Measurements from ENCODE around the gene HIP1. TPM values are rescaled to one million over a fixed set of nuclear protein-coding genes. Genes with fewer than 3 reads are reported as not detected.
A peak's percentile ranks its signal among the peaks of the same experiment; 100 is the strongest.

HIP1 gene
- total and polyA plus RNA-seq, 2 donors from 2014 or later: 11.2 to 50.1 TPM

- Histone ChIP-seq H3K27me3 (ENCODE audit: control insufficient read depth, insufficient read depth, low read length) (no peaks in the 10 kb centered on the region), H3K9me3 (ENCODE audit: control insufficient read depth in 2 of 3, insufficient read depth in 1 of 3, low read length in 3 of 3) (no peaks in the 10 kb centered on the region), H3K9ac (ENCODE audit: low read length in 3 of 3) (no peak overlapping the region), H3K4me3 (ENCODE audit: low read length in 3 of 3) (no peak overlapping the region), H3K27ac (ENCODE audit: low read depth in 2 of 2, low read length in 2 of 2) (no peak overlapping the region), H3K4me1 (ENCODE audit: control insufficient read depth in 2 of 3, insufficient read depth in 2 of 3, low read depth in 1 of 3, low read length in 3 of 3) (peaks cover 0 to 15% (median 11%) of the 10 kb centered on the region in 3 donors), H3K36me3 (ENCODE audit: control insufficient read depth in 2 of 3, insufficient read depth in 3 of 3, low read length in 3 of 3) (no peaks in the 10 kb centered on the region)
- DNase-seq (peak in 1 of 5 donors; percentile 6), FAIRE-seq (no peak)
- intact Hi-C loops (cut with DNase I): no loop called here
- TF ChIP-seq CTCF (IDR thresholded peaks at IDR 0.05; ENCODE audit: borderline replicate concordance, extremely low read depth, insufficient read depth): no peak
Measured at GRCh38 chr7:75654855-75655254, 83.9 kb downstream of the HIP1 start.

- peak in 1 of 5 donors; percentile 15 for DNase-seq
- no peak for TF ChIP-seq CTCF (IDR thresholded peaks at IDR 0.05; ENCODE audit: borderline replicate concordance, extremely low read depth, insufficient read depth)
- H3K27ac ChIP-seq (ENCODE audit: low read depth in 2 of 2, low read length in 2 of 2): no peak overlapping the region
- peaks cover 0 to 20% (median 15%) of the 10 kb centered on the region in 3 donors for H3K4me1 ChIP-seq (ENCODE audit: control insufficient read depth in 2 of 3, insufficient read depth in 2 of 3, low read depth in 1 of 3, low read length in 3 of 3)
- FAIRE-seq: no peak
- no peak overlapping the region for H3K4me3 ChIP-seq (ENCODE audit: low read length in 3 of 3)
- no peak overlapping the region for H3K9ac ChIP-seq (ENCODE audit: low read length in 3 of 3)
- H3K9me3 ChIP-seq (ENCODE audit: control insufficient read depth in 2 of 3, insufficient read depth in 1 of 3, low read length in 3 of 3): no peaks in the 10 kb centered on the region
- H3K36me3 ChIP-seq (ENCODE audit: control insufficient read depth in 2 of 3, insufficient read depth in 3 of 3, low read length in 3 of 3): no peaks in the 10 kb centered on the region
- intact Hi-C loops (cut with DNase I): no loop called here
- no peaks in the 10 kb centered on the region for H3K27me3 ChIP-seq (ENCODE audit: control insufficient read depth, insufficient read depth, low read length)
Measured at GRCh38 chr7:75653651-75654050, 85.1 kb downstream of the HIP1 start.

- H3K27me3 ChIP-seq (ENCODE audit: control insufficient read depth, insufficient read depth, low read length): no peaks in the 10 kb centered on the region
- H3K36me3 ChIP-seq (ENCODE audit: control insufficient read depth in 2 of 3, insufficient read depth in 3 of 3, low read length in 3 of 3): no peaks in the 10 kb centered on the region
- TF ChIP-seq CTCF (IDR thresholded peaks at IDR 0.05; ENCODE audit: borderline replicate concordance, extremely low read depth, insufficient read depth): no peak
- no peaks in the 10 kb centered on the region for H3K9me3 ChIP-seq (ENCODE audit: control insufficient read depth in 2 of 3, insufficient read depth in 1 of 3, low read length in 3 of 3)
- H3K9ac ChIP-seq (ENCODE audit: low read length in 3 of 3): no peak overlapping the region
- intact Hi-C loops (cut with DNase I): no loop called here
- no peak overlapping the region for H3K27ac ChIP-seq (ENCODE audit: low read depth in 2 of 2, low read length in 2 of 2)
- DNase-seq: no peak
- peaks cover 0 to 17% (median 15%) of the 10 kb centered on the region in 3 donors for H3K4me1 ChIP-seq (ENCODE audit: control insufficient read depth in 2 of 3, insufficient read depth in 2 of 3, low read depth in 1 of 3, low read length in 3 of 3)
- no peak overlapping the region for H3K4me3 ChIP-seq (ENCODE audit: low read length in 3 of 3)
- FAIRE-seq: no peak
Measured at GRCh38 chr7:75652788-75653187, 86.0 kb downstream of the HIP1 start.

- no peak for TF ChIP-seq CTCF (IDR thresholded peaks at IDR 0.05; ENCODE audit: borderline replicate concordance, extremely low read depth, insufficient read depth)
- DNase-seq: peak in 2 of 5 donors; percentile 28 to 89
- peak overlapping the region; percentile 34 to 67 for H3K27ac ChIP-seq (ENCODE audit: low read depth in 2 of 2, low read length in 2 of 2)
Measured at GRCh38 chr7:75650681-75651080, 88.1 kb downstream of the HIP1 start.

More at GRCh38 chr7:75650681-75651080, 88.1 kb downstream of the HIP1 start:
- H3K9ac ChIP-seq (ENCODE audit: low read length in 3 of 3): peak overlapping the region in 1 of 3 donors; percentile 19
- intact Hi-C loops (cut with DNase I): no loop called here
- no peak overlapping the region for H3K4me3 ChIP-seq (ENCODE audit: low read length in 3 of 3)
- FAIRE-seq: no peak
- H3K27me3 ChIP-seq (ENCODE audit: control insufficient read depth, insufficient read depth, low read length): no peaks in the 10 kb centered on the region
- peaks cover 0 to 17% (median 15%) of the 10 kb centered on the region in 3 donors for H3K4me1 ChIP-seq (ENCODE audit: control insufficient read depth in 2 of 3, insufficient read depth in 2 of 3, low read depth in 1 of 3, low read length in 3 of 3)
- H3K36me3 ChIP-seq (ENCODE audit: control insufficient read depth in 2 of 3, insufficient read depth in 3 of 3, low read length in 3 of 3): no peaks in the 10 kb centered on the region
- no peaks in the 10 kb centered on the region for H3K9me3 ChIP-seq (ENCODE audit: control insufficient read depth in 2 of 3, insufficient read depth in 1 of 3, low read length in 3 of 3)

All from kidney (tissue), 14 donors.